Astrocyte (in vitro differentiated cells and primary cell): ENCODE measurements around the gene KDM1A. TPM values are rescaled to one million over a fixed set of nuclear protein-coding genes. Genes with fewer than 3 reads are reported as not detected.

Experiments used
- DNase-seq: peaks from one replicate; pipeline ENCODE4 v3.0.0-alpha.2; 2010; ENCODE audit warnings: low read depth
- FAIRE-seq: peaks from 2 replicates; lab custom pipeline; 2011; peaks lifted over from hg19 to GRCh38; lab: Jason Lieb, UNC
- H2AFZ ChIP-seq: 2 replicates; pipeline ENCODE4 v1.6.0; 2012; ENCODE audit warnings: low read depth, low read length, inconsistent platforms
- H3K27ac ChIP-seq: 2 replicates; pipeline ENCODE4 v1.5.1; 2011; ENCODE audit warnings: low read depth, low read length, inconsistent platforms
- H3K27me3 ChIP-seq: 2 replicates; pipeline ENCODE4 v1.6.0; 2011; ENCODE audit warnings: low read length, inconsistent platforms; ENCODE audit not compliant: insufficient read depth
- H3K36me3 ChIP-seq: 2 replicates; pipeline ENCODE4 v1.5.1; 2011; ENCODE audit warnings: low read length, inconsistent platforms; ENCODE audit not compliant: insufficient read depth
- H3K4me1 ChIP-seq: 2 replicates; pipeline ENCODE4 v1.5.1; 2011; ENCODE audit warnings: low read length, inconsistent platforms; ENCODE audit not compliant: insufficient read depth
- H3K4me2 ChIP-seq: 2 replicates; pipeline ENCODE4 v1.6.0; 2012; ENCODE audit warnings: low read length, inconsistent platforms
- H3K4me3 ChIP-seq: 2 replicates; pipeline ENCODE4 v1.5.1; 2011; ENCODE audit warnings: low read depth, mild to moderate bottlenecking, low read length, inconsistent platforms; ENCODE audit not compliant: insufficient read depth
- H3K79me2 ChIP-seq: 2 replicates; pipeline ENCODE4 v1.6.0; 2012; ENCODE audit warnings: mild to moderate bottlenecking, low read length, inconsistent platforms; ENCODE audit not compliant: insufficient read depth
- H3K9ac ChIP-seq: 2 replicates; pipeline ENCODE4 v1.6.0; 2012; ENCODE audit warnings: mild to moderate bottlenecking, low read length, inconsistent platforms
- H3K9me3 ChIP-seq: 2 replicates; pipeline ENCODE4 v1.5.1; 2012; ENCODE audit warnings: low read depth, mild to moderate bottlenecking, low read length, inconsistent platforms; ENCODE audit not compliant: insufficient read depth
- H4K20me1 ChIP-seq: 2 replicates; pipeline ENCODE4 v1.6.0; 2012; ENCODE audit warnings: low read length, inconsistent platforms; ENCODE audit not compliant: insufficient read depth
- H3K27ac Mint-ChIP-seq: one replicate; pipeline ENCODE4 v1.8.0; 2021; ENCODE audit warnings: mild to moderate bottlenecking, mixed read lengths; ENCODE audit not compliant: unreplicated experiment
- H3K27me3 Mint-ChIP-seq: one replicate; pipeline ENCODE4 v1.8.0; 2021; ENCODE audit warnings: low read depth, mixed read lengths; ENCODE audit not compliant: unreplicated experiment
- H3K36me3 Mint-ChIP-seq: one replicate; pipeline ENCODE4 v1.8.0; 2021; ENCODE audit warnings: low read depth, mixed read lengths; ENCODE audit not compliant: unreplicated experiment
- H3K4me1 Mint-ChIP-seq: one replicate; pipeline ENCODE4 v1.8.0; 2021; ENCODE audit warnings: low read depth, mixed read lengths; ENCODE audit not compliant: unreplicated experiment
- H3K4me3 Mint-ChIP-seq: one replicate; pipeline ENCODE4 v1.8.0; 2021; ENCODE audit warnings: mild to moderate bottlenecking, moderate library complexity, mixed read lengths; ENCODE audit not compliant: unreplicated experiment
- H3K9me3 Mint-ChIP-seq: one replicate; pipeline ENCODE4 v1.8.0; 2021; ENCODE audit warnings: mild to moderate bottlenecking, mixed read lengths; ENCODE audit not compliant: unreplicated experiment
- CTCF ChIP-seq: IDR thresholded peaks from 2 replicates; pipeline ENCODE4 v1.5.1; 2011; ENCODE audit warnings: low read depth, mild to moderate bottlenecking, inconsistent platforms, low read length, moderate library complexity; ENCODE audit not compliant: insufficient read depth
- EZH2 ChIP-seq: IDR thresholded peaks from 2 replicates; pipeline ENCODE4 v1.6.1; 2012; ENCODE audit warnings: mild to moderate bottlenecking, low read length, inconsistent platforms; ENCODE audit not compliant: insufficient read depth
- total RNA-seq: library from RNA; stranded (reverse); gene quantifications from 2 replicates; pipeline ENCODE4 v1.2.1, GENCODE V29; 2021

The KDM1A gene
- total RNA-seq, 1 donor from 2014 or later = 110 TPM

DNA sequence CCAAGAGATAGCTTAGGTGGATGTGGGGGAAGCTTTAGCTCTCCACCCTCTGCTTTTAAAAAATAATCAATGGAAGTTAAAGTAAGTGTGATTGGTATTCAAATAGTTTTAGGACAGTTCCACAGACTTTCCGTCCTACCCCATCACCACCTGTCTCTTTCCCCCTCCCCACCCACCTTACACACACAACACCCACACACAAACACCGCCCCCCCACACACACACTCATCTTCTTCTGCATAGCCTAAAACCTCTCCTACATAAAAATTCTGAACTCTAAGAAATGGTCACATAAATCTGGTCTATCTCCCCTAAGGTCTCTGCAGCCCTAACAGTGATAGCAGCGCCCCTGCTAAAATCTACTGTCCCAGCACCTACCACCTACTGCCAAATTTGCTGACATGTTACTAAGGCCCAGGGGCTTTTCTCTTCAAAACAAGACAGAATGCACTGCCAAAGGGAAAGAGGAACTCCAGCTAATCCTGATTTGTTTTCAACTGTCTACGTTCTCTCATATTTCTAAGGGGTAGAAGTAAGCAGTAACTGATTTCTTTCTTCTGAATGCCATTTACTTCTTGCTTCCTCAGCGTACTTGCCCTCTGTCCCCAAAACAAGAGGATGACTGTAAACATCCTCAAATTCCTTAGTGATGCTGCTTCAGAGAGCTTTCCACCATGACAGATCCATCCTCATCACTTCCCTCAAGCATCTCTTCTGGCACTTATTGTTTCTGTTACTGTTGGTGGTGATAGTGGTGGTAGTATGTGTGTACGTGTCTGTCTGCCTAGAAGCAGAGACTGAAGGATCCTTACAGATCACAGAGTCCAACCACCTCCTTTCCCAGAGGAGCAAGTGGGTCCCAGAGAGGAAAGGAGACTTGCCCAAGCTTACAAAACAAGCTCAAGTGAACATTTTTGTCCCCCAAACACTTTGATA lies 92.6 kb downstream of the KDM1A start:
- H3K4me3 Mint-ChIP-seq = no peak overlapping the region
- no peaks in the 10 kb centered on the region for H3K27me3 Mint-ChIP-seq
- no peak overlapping the region for H3K9ac ChIP-seq
- no peak overlapping the region for H3K4me3 ChIP-seq
- DNase-seq (no peak), FAIRE-seq (no peak)
- H3K79me2 ChIP-seq = peaks cover 97% of the 10 kb centered on the region
- H3K9me3 Mint-ChIP-seq = no peaks in the 10 kb centered on the region
- H3K36me3 Mint-ChIP-seq = peaks cover 9% of the 10 kb centered on the region
- H3K36me3 ChIP-seq = peaks cover 17% of the 10 kb centered on the region
- H3K4me1 Mint-ChIP-seq = peaks cover 61% of the 10 kb centered on the region
- H3K27ac ChIP-seq = no peak overlapping the region
- no peaks in the 10 kb centered on the region for H3K27me3 ChIP-seq
- peak overlapping the region; percentile 68 for H3K27ac Mint-ChIP-seq
- no peak overlapping the region for H2AFZ ChIP-seq
- H3K9me3 ChIP-seq = no peaks in the 10 kb centered on the region
- H3K4me2 ChIP-seq = no peak overlapping the region
- H4K20me1 ChIP-seq = peaks cover 87% of the 10 kb centered on the region
- H3K4me1 ChIP-seq = peaks cover 15% of the 10 kb centered on the region
- TF ChIP-seq CTCF (no peak), EZH2 (no peak)

- Histone ChIP-seq H3K27me3 (no peaks in the 10 kb centered on the region), H3K9ac (peak overlapping the region; percentile 0), H4K20me1 (peaks cover 87% of the 10 kb centered on the region), H3K79me2 (peaks cover 99% of the 10 kb centered on the region), H3K27ac (no peak overlapping the region), H3K4me1 (peaks cover 10% of the 10 kb centered on the region), H2AFZ (no peak overlapping the region), H3K36me3 (no peaks in the 10 kb centered on the region), H3K4me2 (peak overlapping the region; percentile 9), H3K4me3 (no peak overlapping the region), H3K9me3 (no peaks in the 10 kb centered on the region)
- H3K27me3 Mint-ChIP-seq = no peaks in the 10 kb centered on the region
- H3K36me3 Mint-ChIP-seq = no peaks in the 10 kb centered on the region
- no peak for TF ChIP-seq EZH2
- TF ChIP-seq CTCF = no peak
- DNase-seq = no peak
- H3K4me3 Mint-ChIP-seq = peak overlapping the region; percentile 45
- H3K27ac Mint-ChIP-seq = peak overlapping the region; percentile 80
- FAIRE-seq = no peak
- H3K9me3 Mint-ChIP-seq = no peaks in the 10 kb centered on the region
- H3K4me1 Mint-ChIP-seq = peaks cover 63% of the 10 kb centered on the region
Measured at GRCh38 chr1:23114424-23115079, 95.3 kb downstream of the KDM1A start.
